Skeletal muscle satellite cell (primary cell): ENCODE results near the gene ATP6V1G2.

Source experiments
- H3K27me3 ChIP-seq: 2 replicates; pipeline ENCODE4 v1.7.0; 2013; ENCODE audit warnings: low read length; ENCODE audit not compliant: control insufficient read depth, insufficient read depth
- H3K36me3 ChIP-seq: 2 replicates; pipeline ENCODE4 v1.7.0; 2013; ENCODE audit warnings: mild to moderate bottlenecking, control low read depth, low read length; ENCODE audit not compliant: insufficient read depth
- H3K4me1 ChIP-seq: 2 replicates; pipeline ENCODE4 v1.7.0; 2013; ENCODE audit warnings: low read length; ENCODE audit not compliant: control insufficient read depth, insufficient read depth
- H3K4me2 ChIP-seq: 2 replicates; pipeline ENCODE4 v1.7.0; 2013; ENCODE audit warnings: mild to moderate bottlenecking, low read length
- H3K4me3 ChIP-seq: 2 replicates; pipeline ENCODE4 v1.7.0; 2013; ENCODE audit warnings: low read length
- H3K9ac ChIP-seq: 2 replicates; pipeline ENCODE4 v1.7.0; 2013; ENCODE audit warnings: mild to moderate bottlenecking, low read depth, low read length, moderate library complexity
- H3K9me3 ChIP-seq: replicated peaks from 2 replicates; pipeline ENCODE4 v1.7.0; 2013; ENCODE audit warnings: mild to moderate bottlenecking, control low read depth, low read length

Gene ATP6V1G2

GRCh38 chr6:31574106-31575061, 28.0 kb upstream of the ATP6V1G2 start:
- Histone ChIP-seq H3K36me3 (no peaks in the 10 kb centered on the region), H3K9ac (no peak overlapping the region), H3K9me3 (no peaks in the 10 kb centered on the region), H3K4me1 (peaks cover 4% of the 10 kb centered on the region), H3K27me3 (peaks cover 12% of the 10 kb centered on the region), H3K4me2 (no peak overlapping the region), H3K4me3 (no peak overlapping the region)

GRCh38 chr6:31573239-31574105, 27.1 kb upstream of the ATP6V1G2 start:
- Histone ChIP-seq H3K9me3 (no peaks in the 10 kb centered on the region), H3K36me3 (no peaks in the 10 kb centered on the region), H3K9ac (no peak overlapping the region), H3K4me3 (no peak overlapping the region), H3K4me1 (peaks cover 4% of the 10 kb centered on the region), H3K4me2 (no peak overlapping the region), H3K27me3 (peaks cover 12% of the 10 kb centered on the region)

- peaks cover 12% of the 10 kb centered on the region for H3K27me3 ChIP-seq
- H3K36me3 ChIP-seq = no peaks in the 10 kb centered on the region
- peaks cover 4% of the 10 kb centered on the region for H3K4me1 ChIP-seq
- H3K9me3 ChIP-seq = no peaks in the 10 kb centered on the region
- no peak within 1 kb of the TSS for H3K9ac ChIP-seq
- no peak within 1 kb of the TSS for H3K4me3 ChIP-seq
- H3K4me2 ChIP-seq = no peak within 1 kb of the TSS
Measured at GRCh38 chr6:31572041-31572911, 25.9 kb upstream of the ATP6V1G2 start, which contains the start of gene LTA. Gene LTA (plus strand): TSS chr6:31572289. CDS start chr6:31572743, 454 bp downstream.

GRCh38 chr6:31569861-31570536, 23.6 kb upstream of the ATP6V1G2 start:
- H3K27me3 ChIP-seq = peaks cover 3% of the 10 kb centered on the region
- H3K4me2 ChIP-seq = no peak overlapping the region
- H3K36me3 ChIP-seq = no peaks in the 10 kb centered on the region
- H3K9ac ChIP-seq = no peak overlapping the region
- H3K4me1 ChIP-seq = no peaks in the 10 kb centered on the region
- no peak overlapping the region for H3K4me3 ChIP-seq
- no peaks in the 10 kb centered on the region for H3K9me3 ChIP-seq

GRCh38 chr6:31568537-31568961, 22.1 kb upstream of the ATP6V1G2 start:
- Histone ChIP-seq H3K9me3 (no peaks in the 10 kb centered on the region), H3K27me3 (no peaks in the 10 kb centered on the region), H3K4me2 (no peak overlapping the region), H3K4me1 (peaks cover 4% of the 10 kb centered on the region), H3K4me3 (no peak overlapping the region), H3K9ac (no peak overlapping the region), H3K36me3 (no peaks in the 10 kb centered on the region)

GRCh38 chr6:31567531-31568370, 21.3 kb upstream of the ATP6V1G2 start:
- H3K9me3 ChIP-seq = no peaks in the 10 kb centered on the region
- peaks cover 12% of the 10 kb centered on the region for H3K4me1 ChIP-seq

GRCh38 chr6:31560697-31561058, 14.3 kb upstream of the ATP6V1G2 start:
- peaks cover 44% of the 10 kb centered on the region for H3K4me1 ChIP-seq
- no peak overlapping the region for H3K9ac ChIP-seq
- peak overlapping the region; percentile 36 for H3K4me3 ChIP-seq
- no peaks in the 10 kb centered on the region for H3K27me3 ChIP-seq
- H3K4me2 ChIP-seq = peak overlapping the region; percentile 45
- peaks cover 27% of the 10 kb centered on the region for H3K36me3 ChIP-seq
- no peaks in the 10 kb centered on the region for H3K9me3 ChIP-seq

More at GRCh38 chr6:31567531-31568370, 21.3 kb upstream of the ATP6V1G2 start:
- Histone ChIP-seq H3K4me2 (no peak overlapping the region), H3K27me3 (no peaks in the 10 kb centered on the region), H3K36me3 (no peaks in the 10 kb centered on the region), H3K4me3 (no peak overlapping the region), H3K9ac (no peak overlapping the region)

- H3K9ac ChIP-seq = peak overlapping the region; percentile 54
Measured at GRCh38 chr6:31559958-31560696, 13.7 kb upstream of the ATP6V1G2 start.

GRCh38 chr6:31559606-31559957, 13.2 kb upstream of the ATP6V1G2 start:
- Histone ChIP-seq H3K9me3 (no peaks in the 10 kb centered on the region), H3K27me3 (no peaks in the 10 kb centered on the region), H3K4me1 (peaks cover 44% of the 10 kb centered on the region), H3K9ac (peak overlapping the region; percentile 54), H3K4me3 (no peak overlapping the region), H3K36me3 (peaks cover 27% of the 10 kb centered on the region), H3K4me2 (peak overlapping the region; percentile 45)

More at GRCh38 chr6:31559958-31560696, 13.7 kb upstream of the ATP6V1G2 start:
- Histone ChIP-seq H3K4me2 (peak overlapping the region; percentile 45), H3K36me3 (peaks cover 27% of the 10 kb centered on the region), H3K27me3 (no peaks in the 10 kb centered on the region), H3K4me1 (peaks cover 44% of the 10 kb centered on the region), H3K4me3 (peak overlapping the region; percentile 36), H3K9me3 (no peaks in the 10 kb centered on the region)
